ENCODE results near the gene CPT1B.

DNA sequence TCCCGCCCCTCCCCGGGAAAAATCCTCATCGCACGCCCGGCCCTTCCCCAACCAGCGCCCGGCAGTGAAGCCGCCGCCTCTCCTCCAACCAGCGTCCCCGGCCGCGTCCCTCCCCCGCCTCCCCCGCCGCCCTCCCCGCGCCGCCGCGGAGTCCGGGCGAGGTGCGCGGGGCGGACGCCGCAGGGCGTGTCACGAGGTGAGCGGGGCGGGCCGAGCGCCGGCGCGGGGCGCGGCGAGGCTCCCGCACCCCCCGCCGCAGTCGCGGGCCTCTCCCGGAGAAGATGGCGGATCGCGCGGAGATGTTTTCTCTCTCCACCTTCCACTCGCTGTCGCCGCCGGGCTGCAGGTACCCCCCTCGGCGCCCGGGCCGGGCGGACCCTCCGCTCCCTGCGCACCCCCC, 22.3 kb upstream of the CPT1B start, which contains the start of gene MAPK8IP2:
- TF ChIP-seq, protein P1, sequence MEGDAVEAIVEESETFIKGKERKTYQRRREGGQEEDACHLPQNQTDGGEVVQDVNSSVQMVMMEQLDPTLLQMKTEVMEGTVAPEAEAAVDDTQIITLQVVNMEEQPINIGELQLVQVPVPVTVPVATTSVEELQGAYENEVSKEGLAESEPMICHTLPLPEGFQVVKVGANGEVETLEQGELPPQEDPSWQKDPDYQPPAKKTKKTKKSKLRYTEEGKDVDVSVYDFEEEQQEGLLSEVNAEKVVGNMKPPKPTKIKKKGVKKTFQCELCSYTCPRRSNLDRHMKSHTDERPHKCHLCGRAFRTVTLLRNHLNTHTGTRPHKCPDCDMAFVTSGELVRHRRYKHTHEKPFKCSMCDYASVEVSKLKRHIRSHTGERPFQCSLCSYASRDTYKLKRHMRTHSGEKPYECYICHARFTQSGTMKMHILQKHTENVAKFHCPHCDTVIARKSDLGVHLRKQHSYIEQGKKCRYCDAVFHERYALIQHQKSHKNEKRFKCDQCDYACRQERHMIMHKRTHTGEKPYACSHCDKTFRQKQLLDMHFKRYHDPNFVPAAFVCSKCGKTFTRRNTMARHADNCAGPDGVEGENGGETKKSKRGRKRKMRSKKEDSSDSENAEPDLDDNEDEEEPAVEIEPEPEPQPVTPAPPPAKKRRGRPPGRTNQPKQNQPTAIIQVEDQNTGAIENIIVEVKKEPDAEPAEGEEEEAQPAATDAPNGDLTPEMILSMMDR (IDR thresholded peaks at IDR 0.05): no peak
- no peak for TF ChIP-seq EZH2 (IDR thresholded peaks at IDR 0.05; ENCODE audit: borderline replicate concordance, insufficient read depth, low read depth, low read length, poor library complexity, severe bottlenecking)
